Measurements from ENCODE around the gene PKP4. TPM values are rescaled to one million over a fixed set of nuclear protein-coding genes. Genes with fewer than 3 reads are reported as not detected.
"Not testable (repeated sequence)": the region's sequence is repeated elsewhere in the genome, so short reads cannot be mapped to it uniquely, and the experiment has no call there.

The PKP4 gene
- total RNA-seq, 1 experiment from 2014 or later, result 147 TPM

DNA sequence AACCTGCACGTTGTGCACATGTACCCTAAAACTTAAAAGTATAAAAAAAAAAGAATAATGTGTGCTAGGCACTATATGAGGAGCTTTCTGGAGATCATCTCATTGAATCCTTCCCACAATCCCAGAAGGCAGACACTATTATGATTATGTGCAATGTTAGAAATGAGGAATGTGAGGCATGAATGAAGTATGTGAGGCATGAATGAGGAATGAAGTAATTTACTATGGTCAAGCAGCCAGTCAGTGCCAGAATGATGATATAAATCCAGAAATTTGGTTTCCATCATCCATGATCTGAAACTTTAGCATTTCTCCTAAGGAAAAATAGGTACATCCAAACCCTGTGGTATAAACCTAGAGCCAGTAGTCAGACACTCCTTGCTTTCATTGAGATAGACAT lies 42.2 kb upstream of the PKP4 start:
- H3K27me3 ChIP-seq (replicated peaks; ENCODE audit: control insufficient read depth, insufficient read depth, low read length), result no peaks in the 10 kb centered on the region
- ChIA-PET CTCF (no interaction called here), POLR2A (no interaction called here)
- no peak for TF ChIP-seq CTCF (IDR thresholded peaks at IDR 0.05; ENCODE audit: insufficient read depth in 1 of 2, low read depth in 1 of 2, low read length in 1 of 2, severe bottlenecking in 1 of 2, unreplicated experiment in 1 of 2)
- peaks cover 57% of the 10 kb centered on the region for H3K9me3 Mint-ChIP-seq (ENCODE audit: unreplicated experiment)
- peaks cover 19% of the 10 kb centered on the region; the same call in 1 of the 2 replicates for H3K4me1 ChIP-seq
- H3K36me3 Mint-ChIP-seq (ENCODE audit: insufficient read depth, unreplicated experiment), result no peaks in the 10 kb centered on the region
- H3K27me3 Mint-ChIP-seq (ENCODE audit: insufficient read depth, unreplicated experiment), result no peaks in the 10 kb centered on the region
- no peak overlapping the region for H3K4me3 ChIP-seq (ENCODE audit: low read depth, low read length)
- H3K9me3 ChIP-seq, result peaks cover 49% of the 10 kb centered on the region
- H3K36me3 ChIP-seq (ENCODE audit: control insufficient read depth, insufficient read depth, low read length), result no peaks in the 10 kb centered on the region
- intact Hi-C loops (cut with micrococcal nuclease; ENCODE audit: unreplicated experiment), result loop anchor here (2.0 kb wide), 1 partner anchor 44 kb away; no protein-coding TSS in a partner anchor
- BruUV-seq (replicated peaks), result no TSS peak
- H3K27ac Mint-ChIP-seq (ENCODE audit: unreplicated experiment), result no peak overlapping the region
- peaks cover 20% of the 10 kb centered on the region for H3K4me1 Mint-ChIP-seq (ENCODE audit: low read depth, unreplicated experiment)
- DNase-seq, result no peak
- no peak overlapping the region for H3K4me3 Mint-ChIP-seq (ENCODE audit: unreplicated experiment)

DNA sequence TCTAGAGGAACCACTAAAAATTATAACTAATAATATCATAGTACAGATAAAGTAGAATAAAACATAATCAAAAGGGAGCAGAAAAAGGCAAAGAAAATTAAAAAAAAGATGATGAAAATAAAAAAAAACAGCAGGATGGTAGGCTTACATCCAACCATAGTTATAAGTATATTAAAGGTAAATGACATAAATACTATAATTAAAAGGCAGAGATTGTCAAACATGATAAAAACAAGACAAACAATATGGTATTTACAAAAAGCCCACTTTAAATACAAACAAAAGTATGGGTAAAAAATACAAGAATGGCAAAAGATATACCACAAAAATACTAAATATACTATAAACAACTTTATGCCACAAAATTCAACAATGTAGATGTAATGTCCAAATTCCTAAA lies 24.6 kb upstream of the PKP4 start:
- no peaks in the 10 kb centered on the region for H3K36me3 ChIP-seq (ENCODE audit: control insufficient read depth, insufficient read depth, low read length)
- H3K27me3 ChIP-seq (replicated peaks; ENCODE audit: control insufficient read depth, insufficient read depth, low read length), result no peaks in the 10 kb centered on the region; the same call in 1 of the 2 replicates
- H3K9me3 ChIP-seq, result peaks cover 11% of the 10 kb centered on the region
- Mint-ChIP-seq H3K4me1 (ENCODE audit: low read depth, unreplicated experiment) (no peaks in the 10 kb centered on the region), H3K36me3 (ENCODE audit: insufficient read depth, unreplicated experiment) (no peaks in the 10 kb centered on the region), H3K4me3 (ENCODE audit: unreplicated experiment) (no peak overlapping the region), H3K27me3 (ENCODE audit: insufficient read depth, unreplicated experiment) (no peaks in the 10 kb centered on the region), H3K27ac (ENCODE audit: unreplicated experiment) (no peak overlapping the region), H3K9me3 (ENCODE audit: unreplicated experiment) (peaks cover 34% of the 10 kb centered on the region)
- intact Hi-C loops (cut with micrococcal nuclease; ENCODE audit: unreplicated experiment), result no loop called here
- DNase-seq, result no peak
- POLR2A ChIA-PET, result no interaction called here
- no peaks in the 10 kb centered on the region for H3K4me1 ChIP-seq
- BruUV-seq (replicated peaks), result no TSS peak
- no peak for TF ChIP-seq CTCF (IDR thresholded peaks at IDR 0.05; ENCODE audit: insufficient read depth in 1 of 2, low read depth in 1 of 2, low read length in 1 of 2, severe bottlenecking in 1 of 2, unreplicated experiment in 1 of 2)
- CTCF ChIA-PET, result no interaction called here
- H3K4me3 ChIP-seq (ENCODE audit: low read depth, low read length), result no peak overlapping the region

GRCh38 chr2:158433716-158434115 lies 23.0 kb upstream of the PKP4 start:
- H3K27me3 ChIP-seq (replicated peaks; ENCODE audit: control insufficient read depth, insufficient read depth, low read length); H3K27ac Mint-ChIP-seq (ENCODE audit: unreplicated experiment); BruUV-seq (replicated peaks); DNase-seq; H3K4me1 ChIP-seq; H3K36me3 Mint-ChIP-seq (ENCODE audit: insufficient read depth, unreplicated experiment); H3K4me3 ChIP-seq (ENCODE audit: low read depth, low read length); intact Hi-C loops (cut with micrococcal nuclease; ENCODE audit: unreplicated experiment); H3K4me1 Mint-ChIP-seq (ENCODE audit: low read depth, unreplicated experiment); H3K27me3 Mint-ChIP-seq (ENCODE audit: insufficient read depth, unreplicated experiment); POLR2A ChIA-PET; CTCF ChIA-PET; H3K4me3 Mint-ChIP-seq (ENCODE audit: unreplicated experiment); H3K36me3 ChIP-seq (ENCODE audit: control insufficient read depth, insufficient read depth, low read length): not testable (repeated sequence)
- peaks cover 11% of the 10 kb centered on the region for H3K9me3 ChIP-seq
- H3K9me3 Mint-ChIP-seq (ENCODE audit: unreplicated experiment), result peaks cover 21% of the 10 kb centered on the region

- H3K27me3 ChIP-seq (replicated peaks; ENCODE audit: control insufficient read depth, insufficient read depth, low read length); CTCF ChIA-PET; H3K4me3 Mint-ChIP-seq (ENCODE audit: unreplicated experiment); H3K27me3 Mint-ChIP-seq (ENCODE audit: insufficient read depth, unreplicated experiment); H3K9me3 ChIP-seq; H3K36me3 ChIP-seq (ENCODE audit: control insufficient read depth, insufficient read depth, low read length); POLR2A ChIA-PET; BruUV-seq (replicated peaks); DNase-seq; H3K4me1 Mint-ChIP-seq (ENCODE audit: low read depth, unreplicated experiment); H3K4me1 ChIP-seq; intact Hi-C loops (cut with micrococcal nuclease; ENCODE audit: unreplicated experiment); H3K4me3 ChIP-seq (ENCODE audit: low read depth, low read length); H3K36me3 Mint-ChIP-seq (ENCODE audit: insufficient read depth, unreplicated experiment); H3K27ac Mint-ChIP-seq (ENCODE audit: unreplicated experiment): not testable (repeated sequence)
- peaks cover 21% of the 10 kb centered on the region for H3K9me3 Mint-ChIP-seq (ENCODE audit: unreplicated experiment)
These were observed 17.7 kb upstream of the PKP4 start for GRCh38 chr2:158439062-158439461.
